Activated CD8-positive, alpha-beta T cell treated with anti-CD3 and anti-CD28 coated beads for 36 hours (primary cell): ENCODE measurements around the gene SCRG1. TPM values are rescaled to one million over a fixed set of nuclear protein-coding genes. Genes with fewer than 3 reads are reported as not detected.
A peak's percentile ranks its signal among the peaks of the same experiment; 100 is the strongest.

Experiments used
- ATAC-seq: fragments of 200-7000 bp; cut with Tn5 transposase; one replicate; pipeline ENCODE4 v1.10.0; 2021; ENCODE audit warnings: mild to moderate bottlenecking, moderate library complexity
- CTCF ChIA-PET: fragments of 350-600 bp; sonication (Branson Sonifier 250); formaldehyde crosslinking; loops from one replicate; lab custom pipeline; 2021; ENCODE audit warnings: antibody characterized with exemption; lab: Charles Lee
- POLR2A ChIA-PET: fragments of 350-600 bp; sonication (Branson Sonifier 250); formaldehyde crosslinking; loops from one replicate; lab custom pipeline; 2021; ENCODE audit warnings: antibody characterized with exemption; lab: Charles Lee
- DNase-seq: peaks from one replicate; pipeline ENCODE4 v3.0.0-alpha.2; 2020
- H3K27ac Mint-ChIP-seq: one replicate; pipeline ENCODE4 v1.8.0; 2021; ENCODE audit warnings: mild to moderate bottlenecking, mixed read lengths
- H3K27me3 Mint-ChIP-seq: one replicate; pipeline ENCODE4 v1.8.0; 2021; ENCODE audit warnings: mixed read lengths
- H3K36me3 Mint-ChIP-seq: one replicate; pipeline ENCODE4 v1.8.0; 2021; ENCODE audit warnings: low read depth, mixed read lengths
- H3K4me1 Mint-ChIP-seq: one replicate; pipeline ENCODE4 v1.8.0; 2021; ENCODE audit warnings: low read depth, mixed read lengths
- H3K4me3 Mint-ChIP-seq: one replicate; pipeline ENCODE4 v1.8.0; 2021; ENCODE audit warnings: mild to moderate bottlenecking, moderate library complexity, mixed read lengths
- H3K9me3 Mint-ChIP-seq: one replicate; pipeline ENCODE4 v1.8.0; 2021; ENCODE audit warnings: mixed read lengths
- CTCF ChIP-seq: fragments of 200-600 bp; IDR thresholded peaks from one replicate; pipeline ENCODE4 v1.8.0; 2022; ENCODE audit warnings: antibody characterized with exemption, mild to moderate bottlenecking
- intact Hi-C: fragments of 100-400 bp; cut with micrococcal nuclease; formaldehyde crosslinking; loops from one replicate; pipeline ENCODE4 v1.10.0; 2022
- total RNA-seq, 2 experiments: library from RNA; stranded (reverse); gene quantifications; one replicate each; pipeline ENCODE4 v1.2.3, GENCODE V29; 2021

The SCRG1 gene
- total RNA-seq, 2 experiments from 2014 or later: not detected

GRCh38 chr4:173380987-173381386 lies 17.9 kb downstream of the SCRG1 start:
- Mint-ChIP-seq H3K9me3 (no peaks in the 10 kb centered on the region), H3K27ac (no peak overlapping the region), H3K27me3 (peaks cover 6% of the 10 kb centered on the region), H3K36me3 (peaks cover 5% of the 10 kb centered on the region), H3K4me1 (no peaks in the 10 kb centered on the region), H3K4me3 (no peak overlapping the region)
- intact Hi-C loops: no loop called here
- CTCF ChIA-PET: no interaction called here
- DNase-seq (no peak), ATAC-seq (no peak)
- POLR2A ChIA-PET: interaction anchor here (0.8 kb wide), 1 partner anchor 8 kb away, joined by 3 read pairs; no protein-coding TSS in a partner anchor
- no peak for TF ChIP-seq CTCF

- ChIA-PET POLR2A (no interaction called here), CTCF (no interaction called here)
- DNase-seq (no peak), ATAC-seq (no peak)
- H3K27ac Mint-ChIP-seq: no peak overlapping the region
- H3K4me3 Mint-ChIP-seq: no peak overlapping the region
- no peaks in the 10 kb centered on the region for H3K4me1 Mint-ChIP-seq
- H3K27me3 Mint-ChIP-seq: peaks cover 6% of the 10 kb centered on the region
- H3K36me3 Mint-ChIP-seq: peaks cover 10% of the 10 kb centered on the region
- TF ChIP-seq CTCF: no peak
- no peaks in the 10 kb centered on the region for H3K9me3 Mint-ChIP-seq
- intact Hi-C loops: no loop called here
Measured at GRCh38 chr4:173379929-173380328, 19.0 kb downstream of the SCRG1 start.

- Mint-ChIP-seq H3K27ac (no peak overlapping the region), H3K27me3 (peaks cover 14% of the 10 kb centered on the region), H3K36me3 (peaks cover 30% of the 10 kb centered on the region), H3K9me3 (no peaks in the 10 kb centered on the region), H3K4me3 (no peak overlapping the region), H3K4me1 (peaks cover 8% of the 10 kb centered on the region)
- DNase-seq: no peak
- no peak for ATAC-seq
- intact Hi-C loops: no loop called here
- TF ChIP-seq CTCF: no peak
- ChIA-PET CTCF (interaction anchor here (1.2 to 1.4 kb wide), 4 partner anchors 37 to 47 kb away, joined by 3 to 4 read pairs (median 3); no protein-coding TSS in a partner anchor), POLR2A (interaction anchor here (1.9 kb wide), 1 partner anchor 41 kb away, joined by 11 read pairs; the partner anchor contains the start of gene HMGB2)
Measured at GRCh38 chr4:173374588-173374987, 24.3 kb downstream of the SCRG1 start.

GRCh38 chr4:173371292-173372192 lies 27.4 kb downstream of the SCRG1 start:
- intact Hi-C loops: no loop called here

More at GRCh38 chr4:173371292-173372192, 27.4 kb downstream of the SCRG1 start:
- no peak for ATAC-seq
- ChIA-PET CTCF (interaction anchor here (0.7 to 2.7 kb wide), 12 partner anchors 12 to 358 kb away, joined by 3 to 10 read pairs (median 3); partner anchors contain the start of gene HMGB2), POLR2A (interaction anchor here (0.8 to 4.5 kb wide), 5 partner anchors 11 to 45 kb away, joined by 3 to 79 read pairs (median 5); partner anchors contain the start of gene HMGB2)
- Mint-ChIP-seq H3K9me3 (no peaks in the 10 kb centered on the region), H3K4me1 (peaks cover 26% of the 10 kb centered on the region), H3K4me3 (peak overlapping the region; percentile 97), H3K27ac (peak overlapping the region; percentile 59), H3K36me3 (peaks cover 29% of the 10 kb centered on the region), H3K27me3 (peaks cover 14% of the 10 kb centered on the region)
- no peak for TF ChIP-seq CTCF
- DNase-seq: peak; percentile 49
